HG02938 (cell line): ENCODE results near the gene GPR39.

Experiments
- ATAC-seq: cut with Tn5 transposase; IDR thresholded peaks from one replicate; pipeline ENCODE4 v1.9.1; 2021; ENCODE audit warnings: mild to moderate bottlenecking, moderate library complexity; ENCODE audit not compliant: unreplicated experiment

The GPR39 gene

GRCh38 chr2:132407784-132408183, 8.8 kb upstream of the GPR39 start:
- no peak for ATAC-seq

- no peak for ATAC-seq
Measured at GRCh38 chr2:132412021-132412420, 4.6 kb upstream of the GPR39 start.

GRCh38 chr2:132414081-132414480, 2.5 kb upstream of the GPR39 start:
- ATAC-seq = no peak

DNA sequence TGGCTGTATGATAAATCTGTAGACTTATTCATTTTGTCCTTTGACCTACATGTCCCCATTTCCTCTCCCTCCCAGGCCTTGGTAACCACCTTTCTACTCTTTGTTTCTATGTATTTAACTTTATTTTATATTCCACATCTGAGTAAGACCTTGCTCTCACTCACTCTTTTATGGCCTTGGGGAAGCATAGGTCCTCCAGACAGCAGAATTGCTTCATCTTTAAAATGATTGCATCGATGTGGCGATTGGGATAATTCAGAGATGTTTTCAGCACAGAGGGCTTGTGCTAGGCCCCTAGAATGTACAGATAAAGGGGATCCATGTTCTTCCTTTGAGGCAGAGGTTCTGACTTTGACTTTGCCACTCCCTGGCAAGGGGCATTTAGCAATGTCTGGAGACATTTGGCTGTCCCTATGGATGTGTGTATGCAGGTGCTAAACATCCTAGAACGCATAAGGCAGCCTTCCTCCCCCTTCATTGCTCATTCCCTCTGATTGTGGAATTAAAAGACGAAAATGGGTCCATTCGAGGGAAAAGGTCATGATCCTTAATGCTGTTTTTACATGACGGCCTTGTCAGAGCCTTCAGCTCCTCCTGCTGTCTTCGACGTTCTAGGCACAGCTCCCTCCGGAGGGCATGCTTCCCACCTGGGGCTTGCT, 1.2 kb upstream of the GPR39 start:
- ATAC-seq = no peak

DNA sequence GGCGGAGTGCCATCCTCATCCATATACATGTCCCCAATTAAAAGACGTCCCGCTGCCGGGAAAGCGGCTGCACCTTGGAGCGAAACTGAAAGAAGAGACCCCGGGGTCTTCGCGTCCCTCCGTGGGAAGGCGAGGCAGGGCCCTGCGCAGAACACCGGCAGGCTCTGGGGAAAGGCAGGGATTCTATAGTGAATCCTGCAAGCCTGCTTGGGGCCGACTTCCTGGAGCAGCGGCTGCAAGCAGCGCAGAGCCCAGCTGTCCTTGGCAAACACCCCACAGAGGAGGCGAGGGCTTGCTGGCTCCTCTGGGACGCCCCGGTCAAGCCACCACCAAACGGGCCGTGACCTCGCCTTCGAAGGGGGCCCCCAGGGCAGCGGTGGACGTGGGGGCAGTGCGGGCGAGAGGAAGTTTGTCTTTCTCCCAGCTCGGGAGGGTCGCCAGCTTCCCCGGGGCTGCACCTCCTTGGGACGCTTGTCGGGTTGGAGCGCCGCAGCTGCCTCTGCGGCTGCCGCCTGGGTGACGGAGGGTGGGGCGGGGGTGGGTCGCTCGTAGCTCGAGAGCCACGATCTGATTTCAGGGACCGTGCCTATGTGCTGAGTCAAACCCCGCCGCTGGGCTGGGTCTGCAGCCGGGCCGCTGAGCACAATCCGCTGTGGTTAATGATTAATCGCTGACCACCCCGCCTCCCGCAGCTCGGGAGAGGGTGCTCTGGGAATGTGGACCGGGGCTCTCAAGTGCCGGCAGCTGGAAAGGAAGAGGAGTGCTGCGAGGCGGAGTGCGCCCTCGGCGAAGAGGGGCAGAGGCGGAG, 486 bp upstream of the GPR39 start:
- no peak for ATAC-seq

- no peak for ATAC-seq
Measured at GRCh38 chr2:132417430-132418035, 928 bp downstream of the GPR39 start.

DNA sequence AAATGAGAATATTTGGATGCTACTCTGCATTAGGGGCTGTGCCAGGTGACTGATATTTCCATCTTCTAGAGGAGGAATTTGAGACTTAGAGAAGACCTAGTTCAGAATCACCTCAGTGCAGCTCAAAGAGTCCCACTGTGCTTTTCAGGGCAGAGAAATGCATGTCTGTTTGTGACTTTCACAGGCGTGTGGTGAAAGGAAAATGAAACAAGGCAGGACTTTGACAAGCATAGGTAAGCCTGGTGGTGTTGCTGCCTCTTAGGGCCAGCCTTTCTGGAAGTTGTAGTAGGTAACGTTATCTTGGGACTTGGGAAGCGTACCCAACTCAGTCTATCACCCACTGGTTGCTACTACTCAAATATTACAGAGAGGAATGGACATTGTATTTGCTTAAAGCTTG, 2.6 kb downstream of the GPR39 start:
- ATAC-seq = no peak

- no peak for ATAC-seq
Measured at GRCh38 chr2:132419941-132420340, 3.3 kb downstream of the GPR39 start.

DNA sequence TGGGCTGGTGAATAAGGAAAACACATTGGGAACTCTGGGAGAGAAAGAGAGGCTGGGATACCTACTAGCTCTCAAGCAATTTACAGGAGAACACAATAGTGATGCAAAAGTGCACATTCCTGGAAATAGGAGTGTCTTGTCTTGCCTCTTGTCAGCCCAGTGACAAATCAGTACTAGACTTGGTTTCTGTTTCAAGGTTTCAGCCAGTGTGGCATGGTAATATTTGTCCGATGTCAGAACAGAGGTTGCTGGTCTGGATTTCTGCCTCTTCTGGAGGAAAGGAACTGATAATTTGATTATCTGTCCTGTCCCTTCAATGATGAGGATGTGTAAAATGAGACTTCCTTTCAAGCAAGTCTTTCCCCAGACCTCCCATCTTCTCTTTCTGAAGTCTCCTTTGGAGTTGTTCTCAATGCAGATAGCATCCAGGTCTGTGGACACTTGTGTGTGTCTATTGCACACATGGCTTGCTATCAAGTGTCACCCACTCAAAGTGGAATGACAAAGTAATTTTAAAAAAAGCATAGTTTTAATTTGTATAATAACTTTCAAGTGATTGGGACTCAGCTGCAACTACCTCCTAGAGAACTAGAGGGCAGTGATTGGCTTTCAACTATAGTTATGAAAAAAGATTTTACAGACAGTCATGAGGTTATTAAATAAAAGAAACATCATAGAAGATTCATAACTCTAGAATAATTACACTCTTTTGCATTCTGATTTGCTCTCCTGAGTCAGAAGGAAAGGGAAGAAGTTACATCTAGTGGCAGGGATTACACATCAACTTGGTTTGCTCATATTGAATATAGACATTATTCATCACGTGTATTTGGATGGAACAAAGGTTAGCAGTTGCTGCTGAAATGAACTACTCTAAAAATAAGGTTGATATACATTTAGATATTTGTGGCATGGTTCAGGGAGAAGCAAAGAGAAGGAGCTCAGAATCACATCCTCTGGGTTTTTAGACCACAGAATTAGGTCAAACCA, 4.5 kb downstream of the GPR39 start:
- no peak for ATAC-seq

GRCh38 chr2:132422736-132423135, 6.1 kb downstream of the GPR39 start:
- ATAC-seq = no peak

DNA sequence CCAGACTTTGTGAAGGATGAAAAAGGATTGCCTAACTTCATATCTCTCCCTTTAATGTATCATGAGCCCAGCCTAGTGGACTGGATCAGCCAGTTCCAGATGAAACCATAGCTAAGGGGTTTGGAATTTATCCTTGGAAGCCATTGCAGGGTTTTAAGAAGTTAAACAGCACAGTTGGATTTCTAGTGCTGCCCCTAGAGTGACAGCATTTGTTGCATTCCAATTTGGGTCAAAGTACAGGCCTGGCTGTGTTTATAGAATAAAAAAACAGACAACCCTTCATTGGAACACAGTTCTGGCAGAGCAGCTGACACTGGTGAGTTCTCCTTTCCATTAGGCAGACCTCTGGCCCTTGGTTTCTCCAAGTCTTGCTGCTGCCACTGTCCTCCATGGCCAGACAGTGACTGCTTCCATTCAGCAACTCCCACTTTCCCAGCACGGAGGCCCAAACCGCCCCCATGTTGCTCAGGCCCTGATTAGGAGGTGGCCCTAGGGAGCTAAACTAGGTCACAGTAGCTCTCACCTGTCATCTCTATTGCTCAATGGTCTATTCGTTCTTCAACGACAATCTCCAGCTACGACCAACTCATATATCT, 8.0 kb downstream of the GPR39 start:
- no peak for ATAC-seq

DNA sequence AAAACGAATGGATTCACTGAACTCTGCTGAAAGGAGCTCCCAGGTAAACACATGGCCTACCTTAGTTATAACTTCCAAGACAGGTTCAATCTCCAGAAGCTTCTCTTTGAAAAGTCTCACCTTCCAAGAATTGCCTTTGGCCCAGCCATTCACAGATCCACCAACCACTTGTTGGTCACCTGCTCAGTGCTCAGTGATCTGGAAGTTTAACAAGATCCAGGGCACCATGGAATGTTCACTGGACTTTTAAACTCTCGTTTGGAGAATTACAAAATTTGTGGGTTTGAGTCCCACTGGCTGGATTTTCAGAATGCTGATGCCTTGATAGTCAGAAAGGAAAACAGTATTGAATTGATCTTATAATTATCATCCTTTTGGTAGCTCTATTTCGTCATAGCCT, 9.4 kb downstream of the GPR39 start:
- ATAC-seq = no peak

GRCh38 chr2:132426656-132427055, 10.1 kb downstream of the GPR39 start:
- ATAC-seq = no peak

GRCh38 chr2:132429351-132429750, 12.7 kb downstream of the GPR39 start:
- no peak for ATAC-seq

DNA sequence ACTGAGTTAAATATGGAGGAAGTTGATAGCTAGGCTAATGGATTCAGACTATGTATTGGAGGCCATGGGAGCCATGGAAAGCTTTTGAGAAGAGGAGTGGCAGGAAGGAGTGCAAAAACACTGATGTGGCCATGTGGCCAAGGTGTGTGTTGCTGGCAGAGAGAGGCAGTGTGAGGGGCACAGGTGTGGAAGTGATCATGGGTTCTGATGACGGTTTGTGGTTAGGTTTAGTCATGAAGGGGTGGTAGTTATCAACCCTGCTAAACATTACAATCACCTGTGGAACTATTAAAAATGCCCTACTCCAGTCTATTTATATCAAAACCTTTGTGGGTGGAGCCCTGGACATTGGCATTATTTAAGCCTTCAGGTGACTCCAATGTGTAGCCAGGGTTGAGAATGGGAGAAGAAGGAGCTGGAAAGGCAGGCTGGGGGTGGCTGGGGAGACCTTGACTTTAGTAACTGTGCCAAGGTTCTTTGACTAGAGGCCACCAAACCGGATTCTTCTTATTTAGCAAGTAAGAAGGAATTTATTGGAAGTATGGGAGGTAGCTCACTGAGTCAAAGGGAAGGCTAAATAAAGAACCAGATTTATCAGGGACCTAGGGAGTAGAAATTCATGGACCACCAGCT, 13.5 kb downstream of the GPR39 start:
- ATAC-seq = no peak

- ATAC-seq = no peak
Measured at GRCh38 chr2:132430895-132431294, 14.3 kb downstream of the GPR39 start.

- no peak for ATAC-seq
Measured at GRCh38 chr2:132437852-132438669, 21.5 kb downstream of the GPR39 start.

DNA sequence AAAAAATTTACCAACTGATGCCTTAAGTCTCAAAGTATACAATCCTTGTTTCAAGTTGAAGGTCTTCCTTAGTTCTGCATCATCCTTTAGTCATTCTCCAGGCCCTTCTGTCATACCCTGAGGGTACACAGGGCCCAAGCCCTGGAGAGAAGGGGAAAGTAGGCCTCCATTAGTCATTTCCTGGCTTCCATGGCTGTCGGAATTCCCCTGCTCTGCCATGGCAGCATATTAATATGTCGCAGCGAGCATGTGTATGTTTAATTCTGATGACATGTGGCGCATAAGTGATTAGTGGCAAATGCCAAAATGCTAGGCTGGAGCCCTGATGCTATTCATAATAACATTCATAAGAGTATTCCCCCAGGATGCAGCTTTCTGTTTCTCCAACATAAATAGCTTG, 22.1 kb downstream of the GPR39 start:
- ATAC-seq = no peak

GRCh38 chr2:132439703-132440398, 23.2 kb downstream of the GPR39 start:
- no peak for ATAC-seq
